Measurements from ENCODE around the gene CASP4.
"Not testable (repeated sequence)": the region's sequence is repeated elsewhere in the genome, so short reads cannot be mapped to it uniquely, and the experiment has no call there.

CASP4 gene

GRCh38 chr11:104946907-104947306, 21.5 kb downstream of the CASP4 start:
- DNase-seq: no peak

GRCh38 chr11:104944076-104944475, 24.3 kb downstream of the CASP4 start:
- no peak for DNase-seq

GRCh38 chr11:104943561-104943960, 24.8 kb downstream of the CASP4 start:
- no peak for DNase-seq

- no peak for DNase-seq
Observed at GRCh38 chr11:104934594-104934993, 33.8 kb downstream of the CASP4 start.

- not testable (repeated sequence) for DNase-seq
Observed at GRCh38 chr11:104934073-104934472, 34.3 kb downstream of the CASP4 start.

GRCh38 chr11:104928811-104929210, 39.6 kb downstream of the CASP4 start:
- DNase-seq: no peak

GRCh38 chr11:104926771-104927611, 41.4 kb downstream of the CASP4 start:
- no peak for DNase-seq

- no peak for DNase-seq
Observed at GRCh38 chr11:104925850-104926249, 42.5 kb downstream of the CASP4 start.

GRCh38 chr11:104918113-104918824, 50.1 kb downstream of the CASP4 start:
- no peak for DNase-seq

- DNase-seq: no peak
Observed at GRCh38 chr11:104917271-104918112, 50.9 kb downstream of the CASP4 start.

- no peak for DNase-seq
Observed at GRCh38 chr11:104916442-104916841, 51.9 kb downstream of the CASP4 start.

- no peak for DNase-seq
Observed at GRCh38 chr11:104912102-104912501, 56.3 kb downstream of the CASP4 start.

GRCh38 chr11:104908186-104908531, 60.2 kb downstream of the CASP4 start:
- DNase-seq: no peak

GRCh38 chr11:104907521-104908185, 60.7 kb downstream of the CASP4 start:
- no peak for DNase-seq

- no peak for DNase-seq
Observed at GRCh38 chr11:104905271-104905670, 63.1 kb downstream of the CASP4 start.

- no peak for DNase-seq
Observed at GRCh38 chr11:104899226-104899625, 69.1 kb downstream of the CASP4 start.

GRCh38 chr11:104898685-104899013, 69.7 kb downstream of the CASP4 start:
- no peak for DNase-seq

- DNase-seq: no peak
Observed at GRCh38 chr11:104897891-104898684, 70.3 kb downstream of the CASP4 start, which contains the start of gene CASP12. Gene CASP12 (minus strand): TSS chr11:104898460.

- no peak for DNase-seq
Observed at GRCh38 chr11:104895634-104896033, 72.7 kb downstream of the CASP4 start.

GRCh38 chr11:104893876-104894275, 74.5 kb downstream of the CASP4 start:
- DNase-seq: no peak
